Sigmoid colon (tissue), 4 donors: Measurements from ENCODE around the gene EFNA5.

Source experiments
- EP300 ChIP-seq, 4 donors: sonication (generic); formaldehyde crosslinking; IDR thresholded peaks; one replicate each; pipeline ENCODE4 v1.6.1; 2017; ENCODE audit warnings: antibody characterized with exemption in 4 of 4
- POLR2AphosphoS5 ChIP-seq, 4 donors: sonication (generic); formaldehyde crosslinking; IDR thresholded peaks; one replicate each; pipeline ENCODE4 v1.6.1; 2017; ENCODE audit warnings: antibody characterized with exemption in 4 of 4
- TF ChIP-seq, protein P1 (sequence below), 4 experiments: fragments of 450-650 bp in 3 of 4; fragments of 200-600 bp in 1 of 4; IDR thresholded peaks; one replicate each; pipeline ENCODE4 v1.5.1; 2016 to 2019; ENCODE audit warnings: antibody characterized with exemption in 4 of 4, mild to moderate bottlenecking in 3 of 4, moderate library complexity in 2 of 4

- TF ChIP-seq, protein P1, sequence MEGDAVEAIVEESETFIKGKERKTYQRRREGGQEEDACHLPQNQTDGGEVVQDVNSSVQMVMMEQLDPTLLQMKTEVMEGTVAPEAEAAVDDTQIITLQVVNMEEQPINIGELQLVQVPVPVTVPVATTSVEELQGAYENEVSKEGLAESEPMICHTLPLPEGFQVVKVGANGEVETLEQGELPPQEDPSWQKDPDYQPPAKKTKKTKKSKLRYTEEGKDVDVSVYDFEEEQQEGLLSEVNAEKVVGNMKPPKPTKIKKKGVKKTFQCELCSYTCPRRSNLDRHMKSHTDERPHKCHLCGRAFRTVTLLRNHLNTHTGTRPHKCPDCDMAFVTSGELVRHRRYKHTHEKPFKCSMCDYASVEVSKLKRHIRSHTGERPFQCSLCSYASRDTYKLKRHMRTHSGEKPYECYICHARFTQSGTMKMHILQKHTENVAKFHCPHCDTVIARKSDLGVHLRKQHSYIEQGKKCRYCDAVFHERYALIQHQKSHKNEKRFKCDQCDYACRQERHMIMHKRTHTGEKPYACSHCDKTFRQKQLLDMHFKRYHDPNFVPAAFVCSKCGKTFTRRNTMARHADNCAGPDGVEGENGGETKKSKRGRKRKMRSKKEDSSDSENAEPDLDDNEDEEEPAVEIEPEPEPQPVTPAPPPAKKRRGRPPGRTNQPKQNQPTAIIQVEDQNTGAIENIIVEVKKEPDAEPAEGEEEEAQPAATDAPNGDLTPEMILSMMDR (IDR thresholded peaks at IDR 0.05) = no peak
- TF ChIP-seq POLR2AphosphoS5 (IDR thresholded peaks at IDR 0.05) (no peak), EP300 (IDR thresholded peaks at IDR 0.05) (no peak)
Measured at GRCh38 chr5:107538331-107538730, 132.4 kb downstream of the EFNA5 start.
